ENCODE measurements around the gene SNCAIP.

SNCAIP gene

GRCh38 chr5:122311961-122312590 is at the start of gene SNCAIP:
TSS of gene SNCAIP (plus strand) at chr5:122312237. CDS start at chr5:122391135, 78,898 bp downstream.
- in situ Hi-C loops (cut with HindIII; ENCODE audit: low pct_ligation_motif_present, low sequenced_read_pairs), result no loop called here
- no peak within 1 kb of the TSS for H3K27ac ChIP-seq
- no peaks in the 10 kb centered on the region for H3K36me3 ChIP-seq (replicated peaks)
- no peaks in the 10 kb centered on the region for H3K27me3 ChIP-seq (replicated peaks)
- peak within 1 kb of the TSS; percentile 63 for H3K4me3 ChIP-seq (ENCODE audit: low read depth, low read length)
- no peak for DNase-seq
- no peak for TF ChIP-seq CTCF (IDR thresholded peaks at IDR 0.05; ENCODE audit: low read depth, low read length, missing control alignments)

GRCh38 chr5:122263352-122264030 is 48.5 kb upstream of the SNCAIP start:
- peak overlapping the region; percentile 72 for H3K27ac ChIP-seq
- no peak overlapping the region for H3K4me3 ChIP-seq (ENCODE audit: low read depth, low read length)
- no peaks in the 10 kb centered on the region for H3K36me3 ChIP-seq (replicated peaks)
- in situ Hi-C loops (cut with HindIII; ENCODE audit: low pct_ligation_motif_present, low sequenced_read_pairs), result no loop called here
- no peak for TF ChIP-seq CTCF (IDR thresholded peaks at IDR 0.05; ENCODE audit: low read depth, low read length, missing control alignments)
- peak; percentile 72 for DNase-seq
- H3K27me3 ChIP-seq (replicated peaks), result no peaks in the 10 kb centered on the region

- no peak for DNase-seq
- no peak overlapping the region for H3K4me3 ChIP-seq (ENCODE audit: low read depth, low read length)
- no peak for TF ChIP-seq CTCF (IDR thresholded peaks at IDR 0.05; ENCODE audit: low read depth, low read length, missing control alignments)
- in situ Hi-C loops (cut with HindIII; ENCODE audit: low pct_ligation_motif_present, low sequenced_read_pairs), result no loop called here
- H3K27ac ChIP-seq, result no peak overlapping the region
- H3K36me3 ChIP-seq (replicated peaks), result no peaks in the 10 kb centered on the region
- no peaks in the 10 kb centered on the region for H3K27me3 ChIP-seq (replicated peaks)
These were observed 47.4 kb upstream of the SNCAIP start for GRCh38 chr5:122264610-122265009.

GRCh38 chr5:122267185-122267584 is 44.9 kb upstream of the SNCAIP start:
- in situ Hi-C loops (cut with HindIII; ENCODE audit: low pct_ligation_motif_present, low sequenced_read_pairs), result no loop called here
- H3K36me3 ChIP-seq (replicated peaks), result no peaks in the 10 kb centered on the region

GRCh38 chr5:122273696-122274095 is 38.3 kb upstream of the SNCAIP start:
- in situ Hi-C loops (cut with HindIII; ENCODE audit: low pct_ligation_motif_present, low sequenced_read_pairs), result no loop called here
- no peak for TF ChIP-seq CTCF (IDR thresholded peaks at IDR 0.05; ENCODE audit: low read depth, low read length, missing control alignments)
- Histone ChIP-seq H3K4me3 (ENCODE audit: low read depth, low read length) (no peak overlapping the region), H3K27ac (no peak overlapping the region), H3K36me3 (replicated peaks) (no peaks in the 10 kb centered on the region), H3K27me3 (replicated peaks) (no peaks in the 10 kb centered on the region)
- no peak for DNase-seq

More at GRCh38 chr5:122267185-122267584, 44.9 kb upstream of the SNCAIP start:
- H3K27ac ChIP-seq, result no peak overlapping the region
- TF ChIP-seq CTCF (IDR thresholded peaks at IDR 0.05; ENCODE audit: low read depth, low read length, missing control alignments), result no peak
- no peak overlapping the region for H3K4me3 ChIP-seq (ENCODE audit: low read depth, low read length)
- H3K27me3 ChIP-seq (replicated peaks), result no peaks in the 10 kb centered on the region
- no peak for DNase-seq
